HG03139 (cell line): ENCODE data around the gene FMO3.

Source experiments
- ATAC-seq: cut with Tn5 transposase; IDR thresholded peaks from one replicate; pipeline ENCODE4 v1.9.1; 2021; ENCODE audit not compliant: unreplicated experiment

Gene FMO3

DNA sequence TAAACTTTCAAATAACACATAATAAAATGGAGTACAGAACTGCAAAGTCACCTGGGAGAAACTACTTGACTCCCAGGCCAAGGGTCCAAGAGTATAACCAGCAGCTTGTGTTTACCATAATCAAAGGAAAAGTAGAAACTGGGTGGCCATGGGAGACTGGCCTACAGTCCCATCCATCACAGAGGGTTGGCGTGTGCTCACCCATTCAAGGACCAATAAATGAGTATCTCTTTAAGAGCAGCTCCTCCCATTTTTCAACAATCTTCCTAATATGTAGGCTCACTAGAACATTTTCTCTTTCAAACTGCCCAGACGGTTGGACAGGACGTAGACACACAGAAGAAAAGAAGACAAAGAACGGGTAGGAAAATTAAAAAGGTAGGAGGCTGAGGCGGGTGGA, at the start of gene FMO3:
TSS of gene FMO3 (plus strand) at position 302 of the 400 bp plus-strand sequence. CDS start 1,754 bp downstream, outside the sequence.
- no peak for ATAC-seq

DNA sequence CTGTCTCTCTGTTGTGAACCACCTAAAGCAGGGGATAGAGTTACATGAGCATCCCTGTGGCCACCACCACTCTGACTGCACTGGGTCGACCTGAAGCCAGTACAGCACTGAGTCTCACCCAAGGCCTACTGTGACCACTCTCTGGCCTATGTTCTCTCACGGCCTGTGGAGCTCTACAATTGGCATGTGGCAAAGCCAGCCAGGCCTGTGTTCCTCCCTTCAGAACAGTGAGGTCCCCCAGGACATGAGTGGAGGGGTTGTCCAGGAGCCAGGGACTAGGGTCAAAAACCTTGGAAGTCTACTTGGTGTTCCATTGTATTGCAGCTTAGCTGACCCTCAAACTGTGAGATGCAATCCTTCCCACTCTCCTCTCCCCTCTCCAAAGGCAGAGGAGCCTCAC, 42.7 kb upstream of the FMO3 start:
- no peak for ATAC-seq

DNA sequence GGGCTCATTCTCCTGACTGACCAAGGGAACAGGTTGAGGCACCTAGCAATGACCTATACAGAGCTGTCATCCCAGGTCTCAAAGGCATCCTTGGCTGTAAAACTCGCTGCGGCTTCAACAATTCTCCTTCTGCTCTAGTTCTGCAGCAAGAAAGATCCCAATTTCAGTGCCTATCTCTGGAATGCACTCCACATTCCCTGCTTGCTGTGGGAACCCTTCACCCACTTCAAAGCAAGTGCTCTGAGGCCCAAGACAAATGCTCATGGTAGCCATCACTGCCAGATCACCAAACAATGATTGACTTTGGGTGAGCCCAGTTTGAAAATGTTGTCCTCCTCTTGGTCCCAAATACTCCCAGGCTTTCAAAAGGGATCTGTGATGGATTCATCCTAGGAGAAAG, 37.7 kb upstream of the FMO3 start:
- no peak for ATAC-seq

DNA sequence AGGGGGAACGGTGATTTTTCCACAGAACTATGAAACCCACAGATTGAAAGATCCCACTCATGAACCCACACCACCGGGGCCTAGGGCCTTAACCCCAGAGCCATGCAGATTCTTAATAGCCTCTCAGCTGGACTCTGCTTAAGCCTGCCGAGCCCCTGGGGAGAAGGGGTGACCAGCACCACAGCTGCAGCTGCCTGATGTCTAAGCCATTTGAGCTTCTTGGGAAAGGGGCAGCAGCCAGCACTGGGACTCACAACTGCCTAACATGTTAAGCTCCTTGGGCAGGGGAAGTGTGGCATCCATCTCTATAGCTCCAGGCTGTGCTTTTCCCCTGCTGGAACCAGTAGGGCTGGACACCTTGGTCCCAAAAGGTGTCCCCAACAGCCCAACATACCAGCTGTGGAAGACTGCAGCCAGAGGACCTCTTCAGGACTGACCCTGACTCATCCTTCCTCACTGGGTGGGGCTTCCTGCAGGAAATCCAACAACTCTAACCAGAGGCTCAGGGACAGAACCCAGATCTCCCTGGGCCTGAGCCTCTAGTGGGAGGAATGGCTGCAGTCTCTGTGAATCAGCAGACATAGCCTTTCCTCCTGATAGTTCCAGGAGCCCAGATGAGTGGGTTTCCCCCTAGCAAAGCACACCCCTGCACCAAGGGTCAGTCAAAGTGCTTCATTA, 34.6 kb upstream of the FMO3 start:
- ATAC-seq, result no peak

DNA sequence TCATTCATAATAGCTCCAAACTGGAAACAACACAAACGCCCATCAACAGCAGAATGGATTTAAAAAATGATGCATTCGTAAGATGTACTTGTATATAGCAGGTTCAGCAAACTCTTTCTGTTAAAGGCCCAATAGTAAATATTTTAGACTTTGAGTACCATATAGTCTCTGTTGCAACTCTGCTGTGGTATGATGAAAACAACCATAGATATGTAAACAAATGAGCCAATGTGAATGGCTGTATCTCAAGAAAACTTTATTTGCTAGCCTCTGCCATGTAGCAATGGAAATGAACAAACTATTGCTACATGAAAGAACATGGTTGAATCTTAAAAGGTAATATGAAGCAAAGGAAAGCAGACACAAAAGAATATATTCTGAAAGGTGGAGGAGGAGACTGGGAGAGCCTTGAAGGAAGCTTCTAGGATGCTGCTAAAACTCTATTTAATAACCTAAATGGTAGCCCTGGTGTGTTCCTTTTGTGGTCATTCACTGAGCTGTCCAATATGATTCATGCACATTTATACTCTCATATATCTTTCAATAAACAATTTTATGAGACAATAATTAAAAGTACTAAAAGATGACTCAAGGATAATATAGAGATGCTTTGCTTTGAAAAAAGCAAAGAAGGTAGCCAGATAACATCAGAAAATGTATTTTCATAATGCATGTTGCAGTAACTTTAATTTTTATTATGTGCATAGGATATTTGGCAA, 29.1 kb upstream of the FMO3 start:
- no peak for ATAC-seq

DNA sequence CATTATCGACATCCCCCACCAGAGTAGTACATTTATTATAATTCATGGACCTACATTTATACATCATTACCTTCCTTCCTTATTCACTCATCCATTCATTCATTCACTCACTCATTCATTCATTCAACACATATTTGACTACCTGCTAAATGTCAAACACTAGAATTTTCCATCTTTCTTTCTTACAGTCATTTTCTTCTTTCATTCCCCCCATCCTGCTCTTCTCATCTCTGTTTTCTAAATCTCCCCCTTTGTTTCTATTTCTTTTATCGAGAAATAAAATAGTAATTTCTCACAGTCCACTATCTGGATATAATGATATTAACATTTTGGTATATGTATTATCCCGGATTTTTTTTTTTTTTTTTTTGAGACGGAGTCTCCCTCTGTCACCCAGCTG, 27.8 kb upstream of the FMO3 start:
- ATAC-seq, result no peak

DNA sequence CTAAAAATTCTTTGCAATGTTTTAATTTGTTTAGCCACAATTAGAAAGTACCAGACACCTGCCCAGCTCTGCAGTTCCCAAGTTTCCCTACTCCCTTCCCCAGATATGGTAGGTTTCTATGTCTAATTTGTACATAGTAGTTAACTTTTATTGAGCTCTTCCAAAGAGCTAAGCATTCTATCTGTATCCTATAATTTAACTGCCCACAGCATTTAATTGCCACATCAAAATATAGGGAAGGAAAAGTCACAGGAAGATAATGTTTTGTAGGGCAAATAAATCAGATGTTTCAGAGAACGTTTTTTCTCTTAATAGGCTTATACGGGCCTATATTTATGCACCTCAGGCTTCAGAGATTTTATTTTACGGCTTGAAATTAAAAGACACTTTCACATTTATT, 15.7 kb upstream of the FMO3 start:
- ATAC-seq, result no peak

DNA sequence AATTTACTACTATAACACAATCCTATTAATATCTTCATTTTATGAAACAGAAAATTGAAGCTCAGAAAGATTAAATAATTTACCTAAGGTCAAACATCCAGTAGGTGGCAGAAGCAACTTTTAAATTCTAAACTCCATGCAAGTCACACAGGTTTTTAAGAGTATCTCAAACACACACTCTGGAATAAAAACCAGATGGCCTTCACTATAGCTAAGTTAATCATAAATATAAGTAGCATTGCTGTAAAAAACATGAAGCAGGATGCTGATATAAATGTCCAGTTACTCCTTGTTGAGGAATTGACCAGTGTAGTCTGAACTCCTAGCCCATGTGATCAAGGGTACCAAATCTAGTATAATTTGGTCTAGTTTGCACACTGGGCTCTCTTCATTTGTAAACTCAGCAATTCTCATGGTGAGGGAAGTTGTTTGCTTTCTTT, 9.4 kb upstream of the FMO3 start:
- no peak for ATAC-seq

DNA sequence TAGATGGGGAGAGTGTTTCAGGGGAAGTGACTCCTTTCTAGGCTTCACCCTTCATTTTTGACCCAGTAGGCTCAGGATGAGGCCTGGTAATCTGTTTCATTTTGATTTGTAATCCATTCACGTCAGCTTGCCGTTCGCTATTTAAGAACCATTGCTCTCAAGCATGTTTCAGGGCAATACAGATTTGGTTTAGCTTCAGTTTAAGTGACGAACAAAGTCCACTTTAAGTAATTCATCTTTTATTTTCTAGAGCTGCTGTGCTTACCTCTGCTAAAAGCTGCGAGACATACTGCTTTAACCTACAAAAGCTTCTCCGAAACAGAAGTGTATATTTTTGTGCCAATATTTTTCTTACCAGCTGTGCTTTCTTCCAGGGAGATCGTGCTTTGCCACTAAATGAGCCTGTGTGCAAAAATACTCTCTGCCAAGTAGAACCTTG, 8.9 kb upstream of the FMO3 start:
- no peak for ATAC-seq

DNA sequence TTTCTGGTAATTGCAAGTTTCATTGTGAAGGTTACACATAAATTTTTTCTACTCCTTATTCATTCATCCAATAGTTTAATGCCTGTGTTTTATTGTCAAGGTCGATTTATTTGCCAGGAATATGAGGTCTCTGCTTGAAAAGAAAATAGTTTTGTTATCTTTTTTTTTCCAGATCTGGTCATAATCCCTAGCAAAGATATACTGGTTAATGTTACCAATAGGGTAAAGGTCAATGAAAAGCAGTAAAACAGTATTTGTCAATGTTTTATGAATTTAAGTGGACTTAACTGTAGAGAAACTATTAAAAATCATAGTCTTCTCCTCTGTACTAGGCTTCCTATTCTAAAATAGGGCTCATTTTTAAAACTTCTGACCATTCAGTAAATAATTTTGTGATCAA, 8.1 kb upstream of the FMO3 start:
- no peak for ATAC-seq

DNA sequence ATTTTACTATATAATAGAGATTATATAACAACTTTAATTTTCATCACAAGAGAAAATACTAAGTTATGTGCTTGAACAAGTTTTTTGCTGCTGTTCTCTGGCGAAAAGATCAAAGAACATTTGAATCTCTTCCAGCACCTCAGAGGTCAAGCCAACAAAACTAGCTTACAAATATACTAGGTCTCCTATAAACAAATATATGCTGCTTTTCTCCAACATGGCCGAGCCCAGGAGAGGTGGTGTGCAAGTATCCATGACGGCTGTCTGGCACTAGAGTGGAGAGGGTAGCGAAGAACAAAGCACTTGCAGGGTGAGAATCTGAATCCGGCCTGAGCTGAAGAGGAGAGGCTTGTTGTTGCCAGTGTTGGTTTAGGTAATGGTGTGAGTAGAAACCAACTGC, 7.5 kb upstream of the FMO3 start:
- ATAC-seq, result no peak

DNA sequence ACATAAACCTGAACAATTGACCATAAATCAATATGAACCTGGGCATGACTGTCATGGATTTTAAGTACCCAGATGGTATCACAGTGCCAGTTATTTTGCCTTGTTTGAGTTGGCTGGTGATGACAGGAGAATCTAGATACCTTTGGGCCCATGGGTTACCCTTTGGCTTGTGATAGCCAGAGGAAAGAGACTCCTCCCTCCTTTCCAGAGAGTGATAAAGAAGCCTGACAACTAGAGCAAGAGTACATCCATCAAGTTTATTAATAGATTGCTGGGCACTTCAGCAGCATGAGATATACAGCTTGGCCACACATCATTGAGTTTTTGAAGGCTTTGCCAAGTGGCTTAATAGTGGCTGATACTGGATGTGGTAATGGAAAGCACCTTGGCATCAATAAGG, 6.6 kb upstream of the FMO3 start:
- no peak for ATAC-seq

DNA sequence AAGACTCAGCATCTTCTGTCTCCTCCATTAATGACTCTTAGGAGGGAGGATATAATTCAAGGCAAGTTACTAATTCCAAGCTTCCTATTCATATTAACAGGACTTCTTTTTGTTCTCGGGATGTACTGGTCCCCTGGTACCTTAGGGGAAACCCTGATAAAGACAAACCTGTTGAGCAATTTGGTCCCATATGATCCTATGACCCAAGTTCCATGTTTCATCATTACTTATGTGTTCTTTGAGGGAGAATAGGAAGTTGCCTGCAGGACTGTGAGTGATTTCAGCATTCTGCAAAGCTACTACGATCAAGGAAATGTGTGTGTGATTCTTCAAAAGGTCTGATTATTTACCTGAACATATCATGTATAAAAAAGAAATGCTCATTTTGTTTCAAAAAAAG, 5.8 kb upstream of the FMO3 start:
- no peak for ATAC-seq

DNA sequence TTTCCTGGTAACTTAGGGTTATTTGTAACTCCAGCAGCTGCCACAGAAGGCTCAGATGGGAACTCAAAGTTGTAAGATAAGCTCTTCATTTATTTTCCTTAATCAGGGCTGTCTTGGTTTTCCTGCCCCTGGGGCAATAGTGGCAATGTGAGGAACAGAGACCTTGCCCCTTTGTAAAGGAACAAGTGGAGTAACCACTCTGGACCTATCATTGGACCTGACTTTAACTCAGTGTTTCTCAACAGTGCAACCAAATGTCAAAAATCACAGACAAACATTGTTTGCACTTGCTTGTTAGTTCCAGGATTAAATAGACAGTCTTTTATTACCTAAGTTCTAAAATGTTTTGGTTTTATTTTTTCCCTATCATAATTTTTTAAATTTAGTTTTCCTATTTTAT, 2.8 kb upstream of the FMO3 start:
- no peak for ATAC-seq

DNA sequence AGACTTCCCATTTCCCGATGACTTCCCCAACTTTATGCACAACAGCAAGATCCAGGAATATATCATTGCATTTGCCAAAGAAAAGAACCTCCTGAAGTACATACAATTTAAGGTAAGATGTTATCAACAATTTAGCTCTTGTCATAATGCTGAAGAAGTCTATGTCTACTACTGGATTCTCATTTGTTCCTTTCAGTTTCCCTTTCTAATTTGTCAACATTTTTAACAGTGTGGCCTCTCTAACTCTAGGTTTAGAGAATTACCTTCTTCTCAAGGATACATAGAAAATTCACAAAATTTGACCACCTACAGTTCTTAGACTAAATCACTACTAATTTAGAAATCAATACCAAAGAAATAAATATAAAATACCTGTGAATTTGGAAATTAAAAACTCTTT, 13.2 kb downstream of the FMO3 start:
- no peak for ATAC-seq

DNA sequence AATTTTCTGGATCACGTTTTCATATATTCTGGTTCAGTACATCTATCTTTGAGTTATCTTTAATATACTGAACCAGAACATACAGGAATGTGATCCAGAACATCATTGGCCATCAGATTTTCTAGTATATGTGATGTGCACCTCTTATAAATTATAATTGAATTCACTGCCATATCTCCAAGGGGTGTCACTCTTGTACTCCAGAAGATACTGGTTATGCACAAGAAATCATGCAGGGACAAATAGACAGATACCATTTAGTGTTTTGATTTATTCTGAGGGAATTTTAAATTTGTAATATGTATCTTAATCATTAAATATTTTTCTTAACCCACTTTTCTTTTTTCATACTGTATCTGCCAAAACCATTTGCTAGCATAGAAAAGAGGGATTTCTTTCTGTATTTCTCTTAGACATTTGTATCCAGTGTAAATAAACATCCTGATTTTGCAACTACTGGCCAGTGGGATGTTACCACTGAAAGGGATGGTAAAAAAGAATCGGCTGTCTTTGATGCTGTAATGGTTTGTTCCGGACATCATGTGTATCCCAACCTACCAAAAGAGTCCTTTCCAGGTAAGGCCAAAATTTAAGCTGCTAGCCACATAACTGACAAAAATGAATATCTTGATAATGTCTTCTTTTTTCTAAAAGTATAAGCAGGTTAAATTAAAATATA, 16.7 kb downstream of the FMO3 start:
- no peak for ATAC-seq

DNA sequence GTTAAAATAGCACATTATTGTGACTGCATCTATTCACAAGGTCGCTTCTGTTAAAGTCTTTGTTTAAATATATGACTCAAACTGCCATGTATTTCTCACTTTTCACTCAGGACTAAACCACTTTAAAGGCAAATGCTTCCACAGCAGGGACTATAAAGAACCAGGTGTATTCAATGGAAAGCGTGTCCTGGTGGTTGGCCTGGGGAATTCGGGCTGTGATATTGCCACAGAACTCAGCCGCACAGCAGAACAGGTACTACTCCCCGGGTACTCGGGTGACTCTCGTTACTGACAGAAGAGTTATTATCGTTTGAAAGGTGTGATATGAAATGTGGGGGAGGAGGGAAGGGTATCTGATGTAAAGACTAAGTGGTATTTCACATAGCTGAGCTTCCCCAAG, 17.3 kb downstream of the FMO3 start:
- ATAC-seq, result no peak

DNA sequence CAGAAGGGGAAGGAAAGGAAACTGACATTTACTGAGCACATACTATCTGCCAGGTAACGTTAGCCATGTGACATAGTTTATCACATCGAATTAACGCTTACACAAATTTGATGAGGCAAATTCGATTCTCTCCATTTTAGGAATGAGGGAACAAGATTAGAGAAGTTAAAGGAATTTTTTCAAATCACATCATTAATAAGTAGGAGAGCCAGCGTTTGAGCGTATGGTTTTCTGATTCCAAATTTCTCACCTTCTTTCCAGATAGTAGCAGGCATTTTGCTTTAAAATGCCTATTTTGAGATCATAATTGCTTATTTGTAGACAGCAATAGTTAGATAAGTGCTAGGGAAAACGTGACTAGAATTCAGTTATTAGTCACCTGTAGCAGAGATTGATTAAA, 19.3 kb downstream of the FMO3 start:
- ATAC-seq, result no peak

DNA sequence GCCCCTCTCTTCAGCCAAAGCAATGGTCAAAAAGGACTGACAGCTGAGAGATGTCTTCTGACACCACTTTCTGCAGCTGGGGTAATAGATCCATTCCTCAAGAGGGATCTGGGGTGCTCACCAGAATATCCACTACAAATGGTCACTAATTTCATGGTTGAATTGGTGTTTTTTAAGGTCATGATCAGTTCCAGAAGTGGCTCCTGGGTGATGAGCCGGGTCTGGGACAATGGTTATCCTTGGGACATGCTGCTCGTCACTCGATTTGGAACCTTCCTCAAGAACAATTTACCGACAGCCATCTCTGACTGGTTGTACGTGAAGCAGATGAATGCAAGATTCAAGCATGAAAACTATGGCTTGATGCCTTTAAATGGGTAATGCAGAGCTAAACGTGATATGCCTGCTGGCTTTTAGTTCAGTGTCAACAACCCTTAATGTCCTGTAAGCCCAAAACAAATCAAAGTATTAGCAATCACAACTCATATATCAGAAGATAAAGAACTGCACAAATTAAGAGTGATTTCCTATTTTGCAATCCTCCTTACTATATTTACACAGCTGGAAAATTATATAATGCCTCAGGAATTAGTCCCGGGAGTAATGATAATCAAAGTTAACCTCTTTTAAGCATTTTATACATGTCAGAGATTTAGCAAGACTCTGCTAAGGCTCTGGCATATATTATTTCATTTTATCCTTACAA, 20.1 kb downstream of the FMO3 start:
- ATAC-seq, result no peak

DNA sequence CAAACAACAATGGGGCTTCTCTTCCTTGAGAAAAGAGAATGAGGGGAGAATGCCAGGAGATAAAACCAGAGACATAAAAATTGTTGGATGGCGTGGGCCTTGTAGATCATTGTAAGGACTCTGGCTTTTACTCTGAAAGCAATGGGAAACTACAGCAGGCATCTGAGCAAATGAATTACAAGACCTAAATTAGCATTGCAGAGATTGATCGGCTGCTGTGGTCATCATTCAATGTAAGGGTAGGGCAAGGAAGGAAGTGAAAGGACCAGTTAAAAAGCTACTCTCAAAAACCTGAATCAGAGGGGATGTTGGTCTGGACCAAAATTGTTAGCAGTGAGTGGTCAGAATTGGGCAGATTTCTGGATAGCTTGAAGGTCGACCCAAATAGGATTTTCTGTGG, 21.4 kb downstream of the FMO3 start:
- ATAC-seq, result no peak

DNA sequence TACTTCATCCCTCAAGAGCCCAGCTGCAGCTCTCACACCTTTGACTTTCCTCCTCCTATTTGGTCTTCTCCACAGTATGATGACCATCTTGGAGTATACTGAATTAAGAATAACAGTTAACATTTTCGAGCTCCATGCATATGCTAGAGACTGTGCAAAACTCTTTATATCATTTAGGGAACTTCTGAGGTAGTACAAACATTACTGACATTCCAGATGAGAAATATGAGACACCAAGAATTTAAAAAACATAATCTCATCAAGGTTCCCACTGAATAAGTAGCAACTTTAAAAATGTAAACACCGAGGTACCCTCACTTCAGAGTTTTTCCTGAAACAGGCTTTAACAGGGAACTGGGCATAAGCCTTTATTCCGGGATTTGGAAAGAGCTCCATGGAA, 22.7 kb downstream of the FMO3 start:
- ATAC-seq, result no peak
